IMR-90 (cell line): ENCODE measurements around the gene LHFPL3. TPM values are rescaled to one million over a fixed set of nuclear protein-coding genes. Genes with fewer than 3 reads are reported as not detected.

Experiments
- ATAC-seq: fragments of 200-7000 bp; cut with Tn5 transposase; 2 replicates; pipeline ENCODE4 v1.9.1; 2020; ENCODE audit warnings: low read depth, mild to moderate bottlenecking, moderate library complexity
- BruUV-seq: library from RNA; stranded (reverse); fragments of 400-500 nt; replicated peaks from 2 replicates; lab custom pipeline; 2021; lab: Mats Ljungman, UMichigan
- CTCF ChIA-PET: fragments of 300-600 bp; formaldehyde crosslinking; extraction: SDS; loops from one replicate; lab custom pipeline; 2021; ENCODE audit warnings: antibody characterized with exemption; lab: Yijun Ruan, JAX
- POLR2A ChIA-PET: fragments of 300-600 bp; sonication (Branson Sonifier 250); formaldehyde crosslinking; loops from one replicate; lab custom pipeline; 2022; ENCODE audit warnings: antibody characterized with exemption; ENCODE audit not compliant: unreplicated experiment; lab: Charles Lee
- DNase-seq: peaks from one replicate; pipeline ENCODE4 v3.0.0; 2013
- H2AFZ ChIP-seq: replicated peaks from 2 replicates; pipeline ENCODE3; 2013; ENCODE audit warnings: low read length, mild to moderate bottlenecking; ENCODE audit not compliant: poor library complexity
- H2AK5ac ChIP-seq: 2 replicates; pipeline ENCODE4 v1.6.1; 2013; ENCODE audit warnings: low read depth, low read length, inconsistent platforms
- H2AK9ac ChIP-seq: replicated peaks from 2 replicates; pipeline ENCODE3; 2013; ENCODE audit warnings: mild to moderate bottlenecking, low read depth, low read length, moderate library complexity; ENCODE audit not compliant: poor library complexity
- H2BK120ac ChIP-seq: 2 replicates; pipeline ENCODE4 v1.6.1; 2013; ENCODE audit warnings: low read depth, low read length, inconsistent platforms
- H2BK15ac ChIP-seq: 3 replicates; pipeline ENCODE4 v1.6.1; 2013; ENCODE audit warnings: low read depth, low read length, inconsistent platforms
- H2BK20ac ChIP-seq: 2 replicates; pipeline ENCODE4 v1.6.1; 2013; ENCODE audit warnings: low read depth, mild to moderate bottlenecking, inconsistent platforms, low read length, moderate library complexity
- H2BK5ac ChIP-seq: 2 replicates; pipeline ENCODE4 v1.6.1; 2013; ENCODE audit warnings: mild to moderate bottlenecking, low read depth, low read length, inconsistent platforms; ENCODE audit not compliant: poor library complexity, severe bottlenecking
- H3K14ac ChIP-seq: replicated peaks from 2 replicates; pipeline ENCODE4 v1.6.1; 2013; ENCODE audit warnings: low read depth, low read length, inconsistent platforms
- H3K18ac ChIP-seq: 2 replicates; pipeline ENCODE4 v1.6.1; 2013; ENCODE audit warnings: low read depth, low read length, control low read depth
- H3K23ac ChIP-seq: 2 replicates; pipeline ENCODE4 v1.6.1; 2013; ENCODE audit warnings: low read depth, low read length, inconsistent platforms
- H3K27ac ChIP-seq: 2 replicates; pipeline ENCODE4 v1.5.1; 2013; ENCODE audit warnings: mild to moderate bottlenecking, control low read depth, low read length; ENCODE audit not compliant: insufficient read depth
- H3K27me3 ChIP-seq: 2 replicates; pipeline ENCODE4 v1.6.1; 2013; ENCODE audit warnings: low read length; ENCODE audit not compliant: control insufficient read depth, insufficient read depth
- H3K36me3 ChIP-seq: 2 replicates; pipeline ENCODE4 v1.6.1; 2013; ENCODE audit warnings: low read length, mixed read lengths; ENCODE audit not compliant: control insufficient read depth, insufficient read depth
- H3K4ac ChIP-seq: 2 replicates; pipeline ENCODE4 v1.6.1; 2013; ENCODE audit warnings: low read depth, low read length, inconsistent platforms
- H3K4me1 ChIP-seq: 2 replicates; pipeline ENCODE4 v1.6.1; 2013; ENCODE audit warnings: low read length, mixed read lengths; ENCODE audit not compliant: control insufficient read depth, insufficient read depth
- H3K4me2 ChIP-seq: 2 replicates; pipeline ENCODE4 v1.6.1; 2013; ENCODE audit warnings: low read depth, mild to moderate bottlenecking, control low read depth, low read length, moderate library complexity
- H3K4me3 ChIP-seq: 2 replicates; pipeline ENCODE4 v1.5.1; 2013; ENCODE audit warnings: low read depth, mild to moderate bottlenecking, control low read depth, low read length, moderate library complexity; ENCODE audit not compliant: insufficient read depth
- H3K56ac ChIP-seq: 2 replicates; pipeline ENCODE4 v1.6.1; 2013; ENCODE audit warnings: low read length, inconsistent platforms; ENCODE audit not compliant: insufficient read depth; ENCODE audit errors: extremely low read depth
- H3K79me1 ChIP-seq, 2 experiments: 2 replicates each; pipeline ENCODE4 v1.6.1; 2013; ENCODE audit warnings: low read length in 2 of 2, inconsistent platforms in 1 of 2, low read depth in 1 of 2
- H3K9ac ChIP-seq: 2 replicates; pipeline ENCODE4 v1.6.1; 2013; ENCODE audit warnings: low read depth, low read length, control low read depth
- H3K9me1 ChIP-seq: 2 replicates; pipeline ENCODE4 v1.6.1; 2013; ENCODE audit warnings: low read length, inconsistent platforms; ENCODE audit not compliant: insufficient read depth
- H3K9me3 ChIP-seq: 2 replicates; pipeline ENCODE4 v1.6.1; 2013; ENCODE audit warnings: low read length; ENCODE audit not compliant: control insufficient read depth, insufficient read depth
- H4K20me1 ChIP-seq: 2 replicates; pipeline ENCODE4 v1.6.1; 2013; ENCODE audit warnings: low read length, inconsistent platforms; ENCODE audit not compliant: insufficient read depth
- H4K5ac ChIP-seq: 2 replicates; pipeline ENCODE4 v1.6.1; 2013; ENCODE audit warnings: mild to moderate bottlenecking, low read depth, low read length, control low read depth
- H4K8ac ChIP-seq, 2 experiments: 2 replicates each; pipeline ENCODE4 v1.6.1; 2013; ENCODE audit warnings: low read depth in 2 of 2, low read length in 2 of 2, control low read depth in 1 of 2, inconsistent platforms in 1 of 2
- H4K91ac ChIP-seq: 2 replicates; pipeline ENCODE4 v1.6.1; 2013; ENCODE audit warnings: low read depth, low read length, inconsistent platforms; ENCODE audit not compliant: insufficient read depth
- BHLHE40 ChIP-seq: fragments of 150-350 bp; IDR thresholded peaks from 2 replicates; pipeline ENCODE4 v1.6.1; 2016; ENCODE audit warnings: mild to moderate bottlenecking, low read depth, low read length
- CTCF ChIP-seq: conservative IDR thresholded peaks from 2 replicates; pipeline ENCODE4 v1.5.1; 2012; ENCODE audit warnings: mild to moderate bottlenecking, low read depth, low read length, improper control_type of control experiment
- ELK1 ChIP-seq: fragments of 150-350 bp; IDR thresholded peaks from 2 replicates; pipeline ENCODE4 v1.6.1; 2016; ENCODE audit warnings: low read depth, mild to moderate bottlenecking, low read length, moderate library complexity, borderline replicate concordance
- MAFK ChIP-seq: IDR thresholded peaks from 2 replicates; pipeline ENCODE4 v1.6.1; 2012; ENCODE audit warnings: low read depth, low read length, improper control_type of control experiment
- MXI1 ChIP-seq: IDR thresholded peaks from 2 replicates; pipeline ENCODE4 v1.6.1; 2012; ENCODE audit warnings: low read depth, mild to moderate bottlenecking, low read length, moderate library complexity, borderline replicate concordance
- NFE2L2 ChIP-seq: fragments of 150-350 bp; IDR thresholded peaks from 2 replicates; pipeline ENCODE4 v1.6.1; 2016; ENCODE audit warnings: low read depth, mild to moderate bottlenecking, low read length
- RCOR1 ChIP-seq: IDR thresholded peaks from 2 replicates; pipeline ENCODE4 v1.6.1; 2012; ENCODE audit warnings: mild to moderate bottlenecking, low read length, improper control_type of control experiment; ENCODE audit not compliant: insufficient replicate concordance
- SMC3 ChIP-seq: fragments of 150-350 bp; IDR thresholded peaks from 2 replicates; pipeline ENCODE4 v1.6.1; 2016; ENCODE audit warnings: low read depth, mild to moderate bottlenecking, antibody characterized with exemption, low read length, moderate library complexity
- WGBS, 2 experiments: methylation state at CpG; one replicate each; pipeline versions ENCODE4 v1.1.5 to v1.1.7; 2013; ENCODE audit warnings: missing lambda C conversion rate in 2 of 2; ENCODE audit not compliant: insufficient read length in 1 of 2; ENCODE audit errors: extremely low coverage in 2 of 2; 5-methylcytosine and 5-hydroxymethylcytosine counted together
- dilution Hi-C: fragments of 300-500 bp; cut with HindIII; formaldehyde crosslinking; loops from one replicate; pipeline ENCODE4 v1.14.3; 2018; ENCODE audit warnings: low sequenced_read_pairs; ENCODE audit not compliant: unreplicated experiment
- in situ Hi-C: fragments of 300-500 bp; cut with MboI; formaldehyde crosslinking; loops from 3 replicates; pipeline ENCODE4 v1.14.3; 2019; ENCODE audit warnings: low sequenced_read_pairs, inconsistent platforms, mixed read lengths
- intact Hi-C: fragments of 100-400 bp; cut with micrococcal nuclease; formaldehyde crosslinking; loops from 2 replicates; pipeline ENCODE4 v1.10.0; 2022
- polyA plus RNA-seq, 3 experiments: library from polyadenylated mRNA; depleted of rRNA; stranded (reverse); fragments of >200 nt; gene quantifications; 2 replicates each; pipeline ENCODE4 v1.2.3, GENCODE V29; 2012; ENCODE audit warnings: low replicate concordance in 1 of 3
- total RNA-seq: library from RNA; depleted of rRNA; stranded (reverse); fragments of >200 nt; gene quantifications from 2 replicates; pipeline ENCODE4 v1.2.3, GENCODE V29; 2012

The LHFPL3 gene
- total and polyA plus RNA-seq, 2 of the 4 experiments (the other 2 are of a cell fraction), result not detected

GRCh38 chr7:104371216-104371979 lies 43.0 kb downstream of the LHFPL3 start:
- in situ Hi-C loops, result no loop called here
- intact Hi-C loops, result no loop called here
- Histone ChIP-seq H2AK9ac (no peak overlapping the region), H3K9me1 (no peaks in the 10 kb centered on the region), H3K79me1 (no peaks in the 10 kb centered on the region), H2AK5ac (no peak overlapping the region), H3K4me3 (no peak overlapping the region), H3K27ac (no peak overlapping the region), H4K20me1 (no peaks in the 10 kb centered on the region), H2BK20ac (no peak overlapping the region), H3K56ac (no peak overlapping the region), H3K23ac (no peak overlapping the region), H3K14ac (no peak overlapping the region), H3K4me2 (no peak overlapping the region), H4K5ac (no peak overlapping the region), H3K36me3 (no peaks in the 10 kb centered on the region), H3K9me3 (no peaks in the 10 kb centered on the region), H2AFZ (no peak overlapping the region), H3K4me1 (no peaks in the 10 kb centered on the region), H3K4ac (no peak overlapping the region), H2BK5ac (no peak overlapping the region), H4K8ac (no peak overlapping the region), H3K27me3 (no peaks in the 10 kb centered on the region), H2BK15ac (no peak overlapping the region), H2BK120ac (no peak overlapping the region), H3K18ac (no peak overlapping the region), H3K9ac (no peak overlapping the region), H4K91ac (no peak overlapping the region)
- BruUV-seq, result no TSS peak
- no CpG with 5 or more reads among the region's 4 CpGs for WGBS, 2 experiments
- CTCF ChIA-PET, result no interaction called here
- POLR2A ChIA-PET, result interaction anchor here (0.6 kb wide), 1 partner anchor 11 kb away, joined by 3 read pairs; no protein-coding TSS in a partner anchor
- no peak for ATAC-seq
- dilution Hi-C loops, result no loop called here
- TF ChIP-seq RCOR1 (no peak), ELK1 (no peak), NFE2L2 (no peak), BHLHE40 (no peak), MAFK (no peak), SMC3 (no peak), MXI1 (no peak), CTCF (no peak)
- DNase-seq, result no peak
